NCI-H82 treated with DMSO at 0.1 percent for 48 hours (cell line): ENCODE results near the gene HES5.

ENCODE experiments used
- DNase-seq: peaks from one replicate; lab custom pipeline; 2025; ENCODE audit not compliant: unreplicated experiment; lab: John Stamatoyannopoulos, UW

The HES5 gene

DNA sequence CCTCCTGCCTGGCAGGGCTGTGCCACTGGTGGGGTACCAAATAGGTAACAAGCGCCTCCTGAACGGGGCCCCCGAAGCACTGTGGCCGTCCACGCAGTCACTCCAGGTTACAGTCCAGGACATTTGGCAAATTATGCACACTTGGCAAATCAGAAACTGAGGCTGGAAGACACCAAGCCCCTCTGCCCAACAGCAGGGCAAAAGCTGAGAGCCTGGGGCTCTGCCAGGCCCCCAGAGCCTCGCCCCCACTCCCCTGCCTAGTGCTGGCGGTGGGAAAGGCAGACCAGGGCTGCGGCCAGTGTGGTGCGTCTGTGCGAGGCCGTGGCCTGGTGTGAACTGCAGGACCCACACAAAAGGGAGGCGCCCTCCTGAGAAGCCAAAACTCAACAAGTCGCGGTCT, 13.1 kb downstream of the HES5 start:
- no peak for DNase-seq

- DNase-seq: no peak
These were observed 13.9 kb downstream of the HES5 start for GRCh38 chr1:2516124-2516523.

DNA sequence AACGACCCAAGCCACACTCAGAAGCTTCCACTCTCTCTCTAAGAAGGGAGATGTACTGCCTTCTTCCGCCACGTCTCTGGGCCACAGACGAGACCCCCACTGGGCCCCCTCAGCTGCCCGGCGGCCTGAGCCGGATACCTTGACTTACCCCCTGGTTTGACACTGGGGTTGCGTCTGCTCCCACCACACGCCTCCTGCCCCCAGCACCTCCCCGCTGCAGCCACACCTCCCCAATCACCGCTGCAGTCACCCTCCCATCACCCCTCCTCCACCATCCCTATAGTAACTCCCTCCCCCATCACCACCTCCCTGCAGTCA, 14.3 kb downstream of the HES5 start:
- DNase-seq: no peak

- no peak for DNase-seq
These were observed 14.9 kb downstream of the HES5 start for GRCh38 chr1:2514863-2515762.

- DNase-seq: no peak
These were observed 16.0 kb downstream of the HES5 start for GRCh38 chr1:2513939-2514652.

GRCh38 chr1:2512862-2513421, 17.1 kb downstream of the HES5 start:
- no peak for DNase-seq

GRCh38 chr1:2510366-2511155, 19.5 kb downstream of the HES5 start:
- no peak for DNase-seq

DNA sequence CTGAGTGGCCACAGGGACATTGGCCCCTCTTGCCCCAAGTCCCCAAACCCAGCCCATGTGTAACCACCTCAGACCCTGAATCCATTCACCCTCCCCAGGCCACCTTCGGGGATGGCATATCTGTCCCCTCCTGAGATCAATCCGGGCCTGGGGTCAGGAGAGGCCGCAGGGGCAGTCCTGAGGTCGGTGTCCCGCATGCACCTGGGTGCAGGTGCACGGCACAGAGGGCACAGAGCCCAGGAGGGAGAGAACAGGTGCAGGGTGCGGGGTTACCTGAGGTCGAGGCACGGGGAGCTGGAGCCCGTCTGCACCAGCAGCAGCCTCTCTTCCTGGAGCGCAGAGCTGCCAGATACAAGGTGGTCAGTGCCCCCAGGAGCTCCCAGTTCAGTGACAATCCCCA, 20.5 kb downstream of the HES5 start:
- no peak for DNase-seq

DNA sequence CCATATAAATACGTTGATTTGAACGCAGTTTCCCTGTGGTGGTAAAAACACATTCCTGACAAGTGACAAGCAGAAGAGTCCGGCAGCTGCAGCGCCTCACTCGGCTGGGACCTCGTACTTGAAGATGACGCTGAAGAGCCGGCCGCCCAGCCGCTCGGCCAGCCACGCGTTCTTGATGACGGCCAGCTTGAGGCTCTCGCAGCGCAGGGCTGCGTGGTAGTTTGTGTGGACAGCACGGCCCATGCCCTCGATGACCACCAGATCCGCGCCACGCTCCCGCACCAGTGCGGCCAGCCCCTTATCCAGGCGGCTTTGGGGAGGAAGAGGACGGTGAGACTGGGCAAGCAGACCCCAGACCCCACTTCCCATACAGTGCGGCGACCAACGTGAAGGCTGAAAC, 21.3 kb downstream of the HES5 start:
- DNase-seq: no peak

GRCh38 chr1:2508180-2508579, 21.9 kb downstream of the HES5 start:
- DNase-seq: no peak

DNA sequence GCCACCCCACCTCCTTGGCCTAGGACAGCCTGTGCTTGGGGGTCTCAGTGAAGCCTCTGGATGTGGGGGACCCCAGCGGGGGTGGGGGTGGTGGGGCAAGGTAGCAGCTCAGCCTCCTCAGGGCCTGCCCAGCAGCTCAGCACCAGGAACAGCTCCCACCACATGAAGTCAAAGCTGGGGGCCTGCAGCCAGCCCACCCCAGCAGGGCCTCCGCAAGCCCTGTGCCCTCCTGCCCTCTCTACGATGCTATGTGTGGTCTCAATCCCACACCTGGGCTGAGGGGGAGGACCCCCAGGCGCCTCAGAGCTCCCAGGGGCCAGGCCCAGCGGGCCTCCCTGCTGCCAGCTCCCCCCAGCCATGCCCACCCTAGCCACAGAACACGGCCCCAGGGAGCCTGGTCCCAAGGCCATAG, 22.3 kb downstream of the HES5 start:
- no peak for DNase-seq

DNA sequence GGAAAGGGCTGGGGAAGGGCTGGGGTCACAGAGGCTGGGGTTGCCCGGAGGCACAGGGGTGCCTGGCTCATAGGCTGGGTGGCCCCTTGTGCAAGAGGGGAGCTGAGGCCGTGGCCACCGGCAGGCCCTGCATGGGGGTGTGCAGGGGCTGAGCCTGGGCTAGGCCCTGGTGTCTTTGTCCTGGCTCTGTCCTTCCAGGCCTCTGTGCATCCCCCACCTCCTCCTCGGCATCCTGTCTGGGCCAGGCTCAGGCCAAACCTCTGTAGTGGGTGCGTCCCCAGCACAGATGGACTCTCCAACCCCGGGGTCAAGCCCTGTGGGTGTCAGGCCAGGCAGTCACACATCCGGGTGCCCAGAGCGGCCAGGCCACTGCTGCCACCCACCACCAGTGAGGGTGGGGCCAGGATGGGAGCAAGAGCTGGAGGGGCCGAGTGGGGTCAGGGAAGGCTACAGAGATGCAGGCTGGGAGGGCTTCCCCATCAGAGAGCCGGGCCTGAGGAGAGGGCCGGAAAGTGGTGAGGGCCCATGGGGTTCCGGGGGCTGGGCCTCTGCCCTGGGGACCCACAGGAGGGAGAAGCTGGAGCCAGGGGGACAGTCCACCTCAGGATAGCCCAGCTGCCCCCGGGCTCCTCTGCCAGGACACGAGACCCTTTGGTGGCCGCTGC, 23.0 kb downstream of the HES5 start:
- DNase-seq: no peak

DNA sequence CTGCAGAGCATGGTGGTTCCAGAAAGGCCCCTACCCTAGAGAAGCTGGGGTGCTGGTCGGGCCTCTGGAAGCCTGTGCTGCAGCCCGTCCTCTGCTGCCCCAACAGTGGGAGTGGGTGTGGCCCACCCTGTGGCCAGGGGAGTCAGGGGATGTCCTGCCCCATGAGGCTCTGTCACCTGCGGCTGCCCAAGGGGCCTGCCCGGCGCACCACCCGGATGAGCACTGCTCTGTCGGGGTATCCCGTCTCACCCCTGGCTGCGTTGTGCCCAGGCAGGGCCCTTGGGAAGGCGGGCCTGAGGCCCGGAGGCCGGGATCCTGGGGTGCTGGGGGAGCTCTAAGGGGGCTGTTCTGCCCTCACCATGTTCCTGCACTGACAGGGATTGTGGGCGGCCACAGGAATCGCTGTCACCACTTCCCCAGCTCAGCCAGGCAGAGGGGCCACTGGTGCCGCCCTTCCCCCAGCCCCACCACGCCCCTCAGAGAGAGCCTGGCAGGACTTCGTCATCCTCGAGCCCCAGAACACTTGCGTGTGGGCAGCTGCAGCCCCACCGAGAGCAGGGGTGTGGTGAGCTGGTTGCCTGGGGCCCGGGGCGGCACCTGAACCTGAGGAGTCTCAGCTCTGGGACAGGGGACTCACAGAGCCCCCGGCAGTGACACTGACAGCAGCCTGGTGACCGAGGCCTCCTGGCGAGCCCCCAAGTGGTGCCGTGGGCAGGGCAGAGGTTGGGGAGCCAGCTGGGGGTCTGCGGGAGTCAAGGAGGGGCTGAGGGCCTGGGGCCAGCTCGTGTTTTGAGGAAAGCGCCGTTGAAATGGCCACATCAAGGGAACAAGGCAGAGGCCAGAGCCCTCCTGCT, 23.8 kb downstream of the HES5 start:
- no peak for DNase-seq

DNA sequence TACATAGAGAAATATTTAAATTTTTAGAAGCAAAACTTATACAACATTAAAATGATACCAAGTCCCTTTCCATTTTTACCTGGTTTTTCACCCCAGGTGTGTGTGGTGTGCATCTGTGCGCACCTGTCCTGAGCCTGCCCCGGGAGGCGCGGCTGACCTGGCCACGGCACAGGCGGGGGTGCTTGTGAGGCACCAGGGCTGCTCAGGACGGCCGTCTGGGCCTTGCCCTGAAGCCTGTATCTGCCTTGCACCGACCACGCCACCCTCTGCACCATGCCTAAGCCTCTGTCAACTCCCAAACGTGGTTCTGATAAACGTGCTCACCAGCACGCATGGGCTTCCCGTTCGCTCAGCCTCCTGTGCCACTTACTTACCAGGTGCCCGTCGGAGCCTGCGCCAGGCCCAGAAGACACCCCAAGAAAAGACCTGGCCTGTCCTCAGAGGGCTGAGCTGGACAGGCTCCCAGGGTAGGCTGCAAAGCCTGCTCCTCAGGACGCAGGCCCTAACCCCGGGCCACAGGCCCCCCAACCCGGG, 24.5 kb downstream of the HES5 start:
- DNase-seq: no peak

DNA sequence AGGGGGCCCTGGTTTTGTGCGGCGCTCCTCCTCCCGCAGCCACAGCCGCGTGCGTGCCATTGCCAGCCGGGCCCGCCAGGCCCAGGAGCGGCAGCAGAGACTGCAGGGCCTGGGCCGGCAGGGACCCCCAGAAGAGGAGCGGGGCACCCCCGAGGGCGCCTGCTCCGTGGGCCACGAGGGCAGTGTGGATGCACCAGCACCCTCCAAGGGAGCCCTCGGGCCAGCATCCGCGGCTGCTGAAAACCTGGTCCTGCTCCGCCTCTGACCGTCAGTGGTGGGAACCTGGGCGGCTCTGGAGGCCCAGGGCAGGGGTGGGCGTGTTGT, 25.2 kb downstream of the HES5 start:
- no peak for DNase-seq

- no peak for DNase-seq
These were observed 25.7 kb downstream of the HES5 start for GRCh38 chr1:2504225-2504948.

DNA sequence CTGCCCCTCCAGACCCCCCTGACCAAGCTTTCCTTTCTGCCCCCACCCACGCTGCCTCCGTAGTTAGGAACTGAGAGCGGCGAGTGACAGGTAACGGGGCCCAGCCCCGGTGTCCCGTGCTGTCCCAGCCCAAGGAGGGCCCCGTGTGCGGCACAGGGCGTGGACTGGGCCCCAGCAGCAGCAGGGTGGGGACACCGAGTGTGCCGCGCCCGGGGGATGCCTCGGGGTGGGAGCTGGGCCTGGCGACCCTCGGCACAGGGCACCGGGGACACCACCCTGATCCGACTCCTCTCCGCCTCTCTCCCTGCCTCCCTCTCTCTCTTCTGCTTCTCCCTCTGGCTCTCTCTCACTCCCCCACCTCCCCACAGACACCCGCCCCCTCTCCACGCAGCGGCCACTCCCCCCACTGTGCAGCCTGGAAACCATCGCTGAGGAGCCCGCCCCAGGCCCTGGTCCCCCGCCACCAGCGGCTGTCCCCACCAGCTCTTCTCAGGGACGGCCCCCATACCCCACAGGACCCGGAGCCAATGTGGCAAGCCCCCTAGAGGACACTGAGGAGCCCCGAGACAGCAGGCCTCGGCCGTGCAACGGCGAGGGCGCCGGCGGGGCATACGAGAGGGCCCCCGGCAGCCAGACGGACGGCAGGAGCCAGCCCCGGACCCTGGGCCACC, 26.4 kb downstream of the HES5 start:
- DNase-seq: no peak

GRCh38 chr1:2502661-2503553, 27.2 kb downstream of the HES5 start:
- DNase-seq: no peak
